Activated CD8-positive, alpha-beta memory T cell treated with anti-CD3 and anti-CD28 coated beads for 1 hour (primary cell): Measurements from ENCODE around the gene KIF23.

Source experiments
- DNase-seq, 2 donors: peaks; one replicate each; pipeline ENCODE4 v3.0.0-alpha.2; 2020; ENCODE audit warnings: low read depth in 1 of 2; ENCODE audit errors: extremely low read depth in 1 of 2

The KIF23 gene

GRCh38 chr15:69394556-69395282 is 19.4 kb upstream of the KIF23 start:
- DNase-seq, result peak; percentile 44 to 81

DNA sequence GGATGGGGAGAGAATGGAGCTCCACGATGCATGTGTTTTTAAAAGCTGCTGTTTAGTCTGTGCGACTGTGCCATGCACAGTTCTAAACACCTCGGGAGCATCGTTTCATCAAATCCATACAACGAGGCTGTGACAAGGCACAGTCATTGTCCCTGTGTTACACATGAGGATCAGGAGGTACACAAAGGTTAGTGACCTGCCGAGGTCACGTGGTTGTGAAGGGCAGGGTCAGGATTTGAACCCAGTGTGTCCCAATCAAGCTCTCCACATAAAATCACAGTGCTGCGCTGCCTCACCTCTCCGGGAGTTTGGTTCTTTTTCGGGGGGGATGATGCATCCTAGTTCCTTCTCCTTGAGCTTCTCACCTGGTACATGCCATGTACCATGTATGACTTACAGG is 18.7 kb upstream of the KIF23 start:
- DNase-seq, result no peak

DNA sequence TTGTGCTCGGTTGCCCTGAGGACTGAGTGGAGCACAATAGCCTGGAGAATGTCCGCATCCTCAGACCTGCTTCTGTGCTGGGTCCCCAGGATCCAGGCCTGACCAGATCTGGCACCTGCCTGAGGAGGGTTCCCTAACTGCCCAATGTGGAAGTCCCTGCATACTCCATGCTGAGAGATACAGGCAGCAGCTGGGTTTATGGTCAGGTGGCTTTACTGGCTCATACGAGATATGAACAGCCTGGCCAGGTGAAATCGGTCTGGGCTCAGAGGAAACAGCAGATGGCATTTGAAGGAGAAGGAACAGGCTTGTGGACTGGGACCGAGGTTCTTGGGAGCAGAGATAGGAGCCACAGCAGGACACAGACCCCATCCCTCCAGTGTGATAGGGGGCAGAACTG is 18.2 kb upstream of the KIF23 start:
- no peak for DNase-seq

GRCh38 chr15:69398491-69398891 is 15.7 kb upstream of the KIF23 start:
- no peak for DNase-seq

GRCh38 chr15:69400850-69401249 is 13.3 kb upstream of the KIF23 start:
- DNase-seq, result no peak

GRCh38 chr15:69402816-69403215 is 11.3 kb upstream of the KIF23 start:
- no peak for DNase-seq

DNA sequence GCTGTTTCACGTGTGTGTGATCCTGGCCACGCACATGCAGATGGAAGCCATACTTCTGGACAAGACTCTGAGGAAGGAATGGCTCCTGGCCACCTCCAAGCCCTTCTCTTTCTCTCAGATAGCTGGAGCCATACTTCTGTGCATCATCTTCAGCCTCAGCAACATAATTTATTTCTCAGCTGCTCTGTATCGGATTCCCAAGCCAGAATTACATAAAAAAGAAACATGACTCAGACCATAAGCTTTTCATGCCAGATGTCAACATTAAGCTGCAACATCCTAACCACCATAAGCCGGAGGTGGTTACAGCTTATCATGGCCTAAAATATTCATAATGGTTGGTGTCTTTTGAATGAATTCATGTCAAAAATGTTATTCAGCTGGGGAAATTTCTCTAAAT is 10.6 kb upstream of the KIF23 start:
- DNase-seq, result no peak

DNA sequence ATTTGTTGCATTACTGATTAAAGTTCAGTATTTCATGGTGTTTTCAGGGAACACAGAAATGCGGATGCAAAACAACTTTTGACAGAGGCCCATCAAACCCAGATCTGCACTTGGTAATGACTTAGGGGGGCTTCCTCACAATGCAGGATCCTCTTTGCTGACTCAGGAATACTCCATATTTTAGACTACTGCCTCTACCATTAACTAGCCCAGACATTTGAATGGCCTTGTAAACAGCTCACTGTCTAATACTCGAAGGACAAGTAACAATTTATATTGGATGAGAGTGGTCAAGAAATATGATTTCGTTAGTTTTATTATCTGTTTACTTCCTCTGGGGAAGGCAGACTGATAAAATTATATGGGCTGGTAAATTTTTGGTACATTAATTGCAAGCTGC is 9.0 kb upstream of the KIF23 start:
- DNase-seq, result no peak

- DNase-seq, result no peak
These were observed 6.3 kb upstream of the KIF23 start for GRCh38 chr15:69407719-69408400.

GRCh38 chr15:69408841-69409240 is 5.3 kb upstream of the KIF23 start:
- no peak for DNase-seq

DNA sequence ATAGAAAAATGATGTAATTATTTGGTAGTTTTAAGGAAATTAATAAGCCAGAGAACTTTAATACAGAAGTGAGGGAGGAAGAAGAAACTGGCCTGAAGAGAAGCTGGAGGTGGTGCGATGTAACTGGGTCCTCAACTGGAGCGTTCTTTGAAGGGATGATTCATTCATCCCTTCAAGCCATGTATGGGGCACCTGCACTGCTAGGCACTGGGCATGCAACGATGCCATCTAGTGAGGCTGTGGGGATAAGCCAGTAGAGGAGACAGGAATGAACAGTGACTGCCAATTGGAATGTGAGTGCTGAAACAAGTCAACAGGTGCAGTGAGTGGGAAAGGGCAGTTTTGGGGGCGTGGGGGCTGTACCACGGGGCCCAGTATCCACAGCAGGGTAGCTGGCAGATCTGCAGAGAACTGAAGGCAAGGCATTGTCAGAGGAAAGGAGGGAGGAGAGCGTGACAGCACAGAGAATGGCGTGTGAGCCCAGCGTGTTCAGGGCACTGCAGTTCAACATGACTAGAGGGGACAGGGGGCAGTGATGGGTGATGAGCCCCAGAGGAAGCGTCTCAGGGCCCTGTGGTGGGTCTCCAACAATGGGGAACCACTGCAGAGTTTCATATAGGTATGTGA is 3.8 kb upstream of the KIF23 start:
- DNase-seq, result no peak

DNA sequence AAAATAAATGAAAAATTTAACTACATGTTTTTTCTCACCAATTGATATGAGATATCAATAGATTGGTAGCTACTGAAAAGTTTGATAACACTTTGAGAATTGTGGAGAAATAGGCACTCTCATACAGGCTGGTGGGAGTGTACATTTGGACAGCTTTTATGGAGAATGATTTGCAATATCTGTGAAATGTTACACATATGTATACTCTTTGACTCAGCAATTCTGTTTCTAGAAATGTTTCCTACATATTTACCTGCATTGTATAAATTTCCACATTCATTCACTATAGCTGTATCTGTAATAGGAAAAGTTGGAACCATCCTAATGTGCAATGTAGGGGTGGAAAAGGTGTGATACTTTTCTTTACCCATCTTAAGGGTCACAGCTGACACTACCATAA is 1.9 kb upstream of the KIF23 start:
- no peak for DNase-seq

DNA sequence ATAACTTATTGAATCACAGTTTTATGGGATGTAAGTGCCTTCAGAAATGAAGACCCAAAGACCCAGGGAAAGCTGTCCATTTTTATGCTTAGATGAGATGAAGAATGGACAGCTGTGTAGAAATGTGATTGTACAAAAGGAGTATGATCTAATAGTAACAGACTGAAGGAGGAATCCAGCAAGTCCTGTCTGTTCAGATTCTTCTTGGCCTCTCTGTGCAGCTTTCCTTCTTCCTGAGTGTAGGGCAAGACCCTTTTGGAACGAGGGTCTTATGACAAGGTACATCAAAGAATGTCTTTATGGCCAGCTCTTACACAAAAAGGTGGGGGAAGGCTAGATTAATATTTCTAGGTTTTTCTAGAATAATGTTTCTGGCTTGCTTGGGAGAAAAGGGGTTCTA is 1.4 kb upstream of the KIF23 start:
- no peak for DNase-seq

DNA sequence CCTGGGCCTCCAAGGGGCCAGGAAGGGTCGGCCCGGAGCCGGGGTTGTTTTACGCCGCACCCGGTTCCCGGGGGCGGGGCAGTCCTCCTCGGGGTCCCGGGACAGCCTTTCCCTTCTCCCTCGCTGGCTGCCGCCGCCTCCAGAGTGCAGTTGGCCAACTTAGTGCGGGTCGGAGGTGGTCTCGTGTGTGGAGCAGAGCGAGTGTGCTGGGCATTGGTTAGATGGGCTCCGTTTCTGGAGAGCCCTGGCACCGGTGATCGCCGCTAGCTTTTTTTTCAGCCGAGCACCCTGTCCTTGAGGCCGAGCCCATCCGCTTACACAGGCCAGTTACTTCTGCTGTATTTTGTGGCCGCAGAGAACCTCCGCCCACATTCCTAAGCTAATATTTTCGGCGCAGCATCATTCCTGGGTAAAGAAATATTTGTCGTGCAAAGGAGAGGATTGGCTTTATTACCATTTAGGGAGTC is 585 bp downstream of the KIF23 start:
- DNase-seq, result no peak

- DNase-seq, result no peak
These were observed 1.2 kb downstream of the KIF23 start for GRCh38 chr15:69415381-69415780.

DNA sequence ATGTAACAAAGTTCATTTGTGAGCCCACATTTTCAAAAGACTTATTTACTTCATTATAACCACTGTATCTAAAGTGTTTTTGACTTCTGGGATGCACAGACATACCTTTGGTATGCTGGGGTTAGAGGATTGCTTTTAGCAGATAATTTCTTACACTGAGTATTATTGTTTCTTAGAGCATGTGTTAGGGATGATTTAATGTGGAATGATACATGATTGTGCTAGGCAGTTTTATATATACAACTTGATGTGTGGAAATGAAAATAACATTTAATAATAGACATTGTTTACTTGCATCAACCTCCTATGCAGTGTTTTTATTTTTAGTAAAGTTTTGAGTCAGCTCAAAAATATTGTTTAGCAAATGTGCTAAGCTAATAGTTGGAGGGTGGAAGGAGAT is 3.4 kb downstream of the KIF23 start:
- no peak for DNase-seq

DNA sequence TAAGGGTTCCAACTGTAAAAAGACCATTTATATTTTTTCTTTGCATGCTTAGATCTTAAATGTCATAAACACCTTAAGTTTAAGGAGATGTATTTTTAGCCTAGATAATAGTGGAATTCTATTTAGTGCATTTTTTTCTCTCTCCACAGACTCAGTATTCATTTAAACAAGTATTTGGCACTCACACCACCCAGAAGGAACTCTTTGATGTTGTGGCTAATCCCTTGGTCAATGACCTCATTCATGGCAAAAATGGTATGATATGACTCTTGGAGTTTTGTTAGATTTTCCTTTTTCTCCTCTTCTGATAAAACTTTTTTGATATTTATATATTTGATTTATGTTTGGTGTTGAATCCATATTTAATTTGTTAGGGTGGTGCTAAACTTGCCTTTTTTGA is 7.3 kb downstream of the KIF23 start:
- no peak for DNase-seq

- no peak for DNase-seq
These were observed 8.3 kb downstream of the KIF23 start for GRCh38 chr15:69422336-69422895.

- no peak for DNase-seq
These were observed 9.9 kb downstream of the KIF23 start for GRCh38 chr15:69424001-69424400.

- DNase-seq, result no peak
These were observed 10.7 kb downstream of the KIF23 start for GRCh38 chr15:69424748-69425413.

DNA sequence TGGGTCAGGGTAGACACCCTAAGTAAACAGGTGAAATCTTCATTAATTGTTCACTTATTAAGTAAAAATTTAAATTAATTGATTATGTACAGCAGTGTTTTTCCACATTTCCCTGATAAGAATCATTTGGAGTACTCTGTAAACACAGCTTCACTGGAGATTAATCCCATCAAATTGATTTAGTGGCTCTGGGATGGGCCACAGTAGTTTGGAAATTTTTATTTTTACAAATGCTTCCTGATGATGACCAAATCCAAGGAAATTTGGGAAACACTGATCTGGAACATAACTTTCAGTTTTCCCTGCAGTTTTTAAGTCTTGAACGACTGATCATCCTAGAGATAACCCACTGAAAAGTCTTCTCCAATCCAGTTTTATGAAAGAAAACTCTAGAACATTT is 19.7 kb downstream of the KIF23 start:
- no peak for DNase-seq
